SK-N-MC (cell line): ENCODE results near the gene SH3BP5L.

Experiments
- EZH2 ChIP-seq: fragments of 200-600 bp; sonication (generic); IDR thresholded peaks from one replicate; pipeline ENCODE4 v1.6.1; 2017; ENCODE audit warnings: antibody characterized with exemption
- FOXP2 ChIP-seq: optimal IDR thresholded peaks from 2 replicates; pipeline ENCODE3; 2011; ENCODE audit warnings: mild to moderate bottlenecking, moderate library complexity; ENCODE audit not compliant: insufficient read depth; ENCODE audit errors: extremely low read length, control extremely low read depth

- TF ChIP-seq FOXP2 (peak; percentile 69), EZH2 (no peak)
Measured at GRCh38 chr1:248825909-248826760, at the start of gene SH3BP5L.
